ENCODE measurements around the gene VIPAS39.

DNA sequence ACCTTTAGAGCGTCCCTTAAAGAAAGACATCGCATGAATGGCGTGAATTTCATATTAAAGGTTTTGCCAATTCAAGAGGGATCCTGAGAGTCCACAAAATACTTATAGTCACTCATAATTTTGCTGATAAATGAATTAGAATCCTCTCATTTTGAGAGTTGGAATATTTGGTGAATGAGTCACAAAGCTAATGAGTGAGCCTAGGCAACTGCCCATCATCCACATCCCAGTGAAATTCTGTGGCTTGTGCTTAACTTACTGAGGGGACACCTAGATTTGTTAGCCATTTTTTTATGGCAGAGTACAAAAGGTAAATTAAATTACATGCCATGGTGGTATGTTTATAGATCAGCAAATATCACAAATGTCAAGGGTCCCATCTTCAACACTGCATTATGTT is 21.4 kb downstream of the VIPAS39 start:
- TF ChIP-seq, protein P1, sequence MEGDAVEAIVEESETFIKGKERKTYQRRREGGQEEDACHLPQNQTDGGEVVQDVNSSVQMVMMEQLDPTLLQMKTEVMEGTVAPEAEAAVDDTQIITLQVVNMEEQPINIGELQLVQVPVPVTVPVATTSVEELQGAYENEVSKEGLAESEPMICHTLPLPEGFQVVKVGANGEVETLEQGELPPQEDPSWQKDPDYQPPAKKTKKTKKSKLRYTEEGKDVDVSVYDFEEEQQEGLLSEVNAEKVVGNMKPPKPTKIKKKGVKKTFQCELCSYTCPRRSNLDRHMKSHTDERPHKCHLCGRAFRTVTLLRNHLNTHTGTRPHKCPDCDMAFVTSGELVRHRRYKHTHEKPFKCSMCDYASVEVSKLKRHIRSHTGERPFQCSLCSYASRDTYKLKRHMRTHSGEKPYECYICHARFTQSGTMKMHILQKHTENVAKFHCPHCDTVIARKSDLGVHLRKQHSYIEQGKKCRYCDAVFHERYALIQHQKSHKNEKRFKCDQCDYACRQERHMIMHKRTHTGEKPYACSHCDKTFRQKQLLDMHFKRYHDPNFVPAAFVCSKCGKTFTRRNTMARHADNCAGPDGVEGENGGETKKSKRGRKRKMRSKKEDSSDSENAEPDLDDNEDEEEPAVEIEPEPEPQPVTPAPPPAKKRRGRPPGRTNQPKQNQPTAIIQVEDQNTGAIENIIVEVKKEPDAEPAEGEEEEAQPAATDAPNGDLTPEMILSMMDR (IDR thresholded peaks at IDR 0.05; ENCODE audit: low read depth, low read length) = no peak
- TF ChIP-seq EZH2phosphoT487 (IDR thresholded peaks at IDR 0.05; ENCODE audit: low read depth) = no peak

All from OCI-LY3 (cell line).